Lower leg skin (tissue), 4 donors: Measurements from ENCODE around the gene FHAD1. TPM values are rescaled to one million over a fixed set of nuclear protein-coding genes. Genes with fewer than 3 reads are reported as not detected.

Experiments used
- DNase-seq, 2 donors: peaks; one replicate each; pipeline ENCODE4 v3.0.0-alpha.2; 2019; ENCODE audit warnings: low spot score in 2 of 2
- H3K4me3 ChIP-seq: fragments of 200-600 bp; sonication (generic); 2 replicates; pipeline ENCODE4 v1.5.1; 2017; ENCODE audit warnings: mild to moderate bottlenecking, low read depth; ENCODE audit not compliant: poor library complexity, severe bottlenecking
- POLR2A ChIP-seq, 2 donors: fragments of 450-650 bp; IDR thresholded peaks; one replicate each; pipeline ENCODE4 v1.6.1; 2016 to 2017; ENCODE audit warnings: antibody characterized with exemption in 2 of 2, mild to moderate bottlenecking in 1 of 2, moderate library complexity in 1 of 2
- WGBS, 2 donors: methylation state at CpG; one replicate each; pipeline ENCODE4 v1.1.5; 2018; 5-methylcytosine and 5-hydroxymethylcytosine counted together
- intact Hi-C: fragments of 100-400 bp; cut with DNase I; formaldehyde crosslinking; loops from one replicate; pipeline ENCODE4 v1.15.0; 2023; ENCODE audit warnings: low total_unique reads
- total RNA-seq, 4 donors: library from RNA; depleted of rRNA; stranded (reverse); fragments of >200 nt; gene quantifications; one replicate each; pipeline ENCODE4 v1.1.0, GENCODE V29; 2016
- TF ChIP-seq, protein P1 (sequence below), 3 donors: fragments of 450-650 bp; IDR thresholded peaks; one replicate each; pipeline ENCODE4 v1.5.1; 2016; ENCODE audit warnings: antibody characterized with exemption in 3 of 3, mild to moderate bottlenecking in 3 of 3, moderate library complexity in 2 of 3

The FHAD1 gene
- total RNA-seq, 4 donors from 2014 or later, result 0.52 to 2.0 TPM; not detected in 2

DNA sequence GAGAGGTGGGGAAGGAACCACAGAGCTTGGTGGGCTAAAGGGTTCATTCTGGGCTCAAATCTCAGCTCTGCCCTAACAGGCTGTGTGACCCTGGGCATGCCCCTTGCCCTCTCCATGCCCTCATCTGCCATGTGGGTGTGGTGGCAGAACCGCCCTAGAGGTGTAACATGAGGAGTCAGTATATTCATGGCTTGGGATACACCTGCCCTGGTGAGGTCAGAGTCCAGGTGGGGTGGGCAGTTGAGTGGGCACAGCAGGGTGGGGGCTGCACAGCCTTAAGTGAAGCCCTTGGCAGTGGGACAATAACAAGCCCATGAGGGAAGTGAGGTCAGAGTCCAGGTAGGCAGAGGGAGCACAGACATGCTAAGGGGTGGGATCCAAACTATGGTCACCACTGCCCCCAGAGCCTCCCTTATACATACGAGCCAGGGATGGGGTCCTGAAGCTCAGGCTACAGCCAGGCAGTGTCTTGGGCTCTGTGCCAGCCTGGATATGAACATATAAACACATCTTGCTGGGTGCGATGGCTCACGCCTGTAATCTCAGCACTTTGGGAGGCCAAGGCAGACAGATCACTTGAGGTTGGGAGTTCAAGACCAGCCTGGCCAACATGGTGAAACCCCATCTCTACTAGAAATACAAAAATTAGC lies 103.7 kb downstream of the FHAD1 start:
- H3K4me3 ChIP-seq, result no peak overlapping the region
- no peak for TF ChIP-seq POLR2A (IDR thresholded peaks at IDR 0.05)
- TF ChIP-seq, protein P1, sequence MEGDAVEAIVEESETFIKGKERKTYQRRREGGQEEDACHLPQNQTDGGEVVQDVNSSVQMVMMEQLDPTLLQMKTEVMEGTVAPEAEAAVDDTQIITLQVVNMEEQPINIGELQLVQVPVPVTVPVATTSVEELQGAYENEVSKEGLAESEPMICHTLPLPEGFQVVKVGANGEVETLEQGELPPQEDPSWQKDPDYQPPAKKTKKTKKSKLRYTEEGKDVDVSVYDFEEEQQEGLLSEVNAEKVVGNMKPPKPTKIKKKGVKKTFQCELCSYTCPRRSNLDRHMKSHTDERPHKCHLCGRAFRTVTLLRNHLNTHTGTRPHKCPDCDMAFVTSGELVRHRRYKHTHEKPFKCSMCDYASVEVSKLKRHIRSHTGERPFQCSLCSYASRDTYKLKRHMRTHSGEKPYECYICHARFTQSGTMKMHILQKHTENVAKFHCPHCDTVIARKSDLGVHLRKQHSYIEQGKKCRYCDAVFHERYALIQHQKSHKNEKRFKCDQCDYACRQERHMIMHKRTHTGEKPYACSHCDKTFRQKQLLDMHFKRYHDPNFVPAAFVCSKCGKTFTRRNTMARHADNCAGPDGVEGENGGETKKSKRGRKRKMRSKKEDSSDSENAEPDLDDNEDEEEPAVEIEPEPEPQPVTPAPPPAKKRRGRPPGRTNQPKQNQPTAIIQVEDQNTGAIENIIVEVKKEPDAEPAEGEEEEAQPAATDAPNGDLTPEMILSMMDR (IDR thresholded peaks at IDR 0.05), result no peak
- intact Hi-C loops, result no loop called here
- WGBS, 2 donors, result 79 to 89% methylated on average over 4 of the region's 4 CpGs
- no peak for DNase-seq

DNA sequence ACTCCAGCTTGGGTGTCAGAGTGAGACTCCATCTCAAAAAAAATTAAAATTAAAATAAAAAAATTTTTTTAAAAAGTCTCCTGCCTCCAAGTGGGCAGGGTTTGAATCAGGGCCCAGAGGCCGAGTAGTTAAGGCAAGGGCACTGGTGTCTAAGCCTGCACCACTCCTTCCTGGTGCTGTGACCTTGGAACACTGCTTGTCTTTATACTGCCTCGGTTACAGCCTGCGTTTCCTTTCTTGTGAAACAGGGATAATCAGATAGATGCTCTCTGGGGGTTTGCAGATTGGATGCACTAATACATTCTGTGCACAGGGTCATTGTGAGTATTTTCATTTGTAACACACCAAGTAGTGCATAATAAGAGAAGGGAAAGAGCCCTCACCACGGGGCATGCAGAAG lies 104.3 kb downstream of the FHAD1 start:
- H3K4me3 ChIP-seq, result no peak overlapping the region
- DNase-seq, result no peak
- 61 to 75% methylated on average over 4 of the region's 4 CpGs for WGBS, 2 donors
- intact Hi-C loops, result no loop called here
- no peak for TF ChIP-seq POLR2A (IDR thresholded peaks at IDR 0.05)
- TF ChIP-seq, protein P1 (IDR thresholded peaks at IDR 0.05), result no peak

DNA sequence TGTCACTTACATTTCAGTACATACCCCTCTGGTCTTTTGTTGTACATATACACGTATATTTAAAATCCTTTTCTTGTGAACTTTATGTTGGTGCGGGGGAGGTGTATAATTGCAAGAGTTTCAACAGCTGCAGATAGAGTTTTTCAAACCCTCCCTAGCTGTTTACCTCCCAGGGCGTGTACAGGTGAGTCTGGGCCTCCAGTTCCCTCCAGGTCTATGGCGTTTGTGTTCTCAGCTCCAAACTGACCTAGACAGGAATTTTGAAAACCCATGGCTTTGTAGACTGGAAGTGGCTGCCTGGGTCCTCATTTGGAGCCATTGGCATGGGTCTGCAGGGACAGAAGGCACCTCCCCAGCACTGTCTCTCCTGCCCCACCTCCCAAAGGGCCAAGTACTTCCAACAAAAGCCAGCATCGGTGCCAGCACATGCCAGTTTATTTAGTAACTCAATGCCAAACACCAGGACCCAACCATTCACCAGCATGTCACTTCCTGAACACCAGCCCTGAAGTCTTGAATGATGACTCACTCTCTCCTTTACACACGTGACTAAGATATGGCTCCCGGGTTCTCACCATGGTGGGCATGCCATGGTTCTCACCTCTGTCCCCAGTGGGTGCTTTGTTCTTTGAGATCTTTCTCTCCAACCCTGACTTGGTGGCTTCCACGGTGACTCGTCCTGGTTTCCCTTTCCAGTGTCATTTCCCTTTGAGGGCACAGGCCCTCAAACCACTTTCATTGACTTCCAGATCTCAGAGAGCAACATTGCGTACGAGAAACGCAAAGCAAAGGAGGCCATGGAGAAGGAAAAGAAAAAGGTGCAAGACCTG lies 105.3 kb downstream of the FHAD1 start:
- WGBS, 2 donors, result 61 to 63% methylated on average over 11 to 12 of the region's 12 CpGs
- TF ChIP-seq, protein P1 (IDR thresholded peaks at IDR 0.05), result no peak
- TF ChIP-seq POLR2A (IDR thresholded peaks at IDR 0.05), result no peak
- no peak overlapping the region for H3K4me3 ChIP-seq
- intact Hi-C loops, result no loop called here
- no peak for DNase-seq

DNA sequence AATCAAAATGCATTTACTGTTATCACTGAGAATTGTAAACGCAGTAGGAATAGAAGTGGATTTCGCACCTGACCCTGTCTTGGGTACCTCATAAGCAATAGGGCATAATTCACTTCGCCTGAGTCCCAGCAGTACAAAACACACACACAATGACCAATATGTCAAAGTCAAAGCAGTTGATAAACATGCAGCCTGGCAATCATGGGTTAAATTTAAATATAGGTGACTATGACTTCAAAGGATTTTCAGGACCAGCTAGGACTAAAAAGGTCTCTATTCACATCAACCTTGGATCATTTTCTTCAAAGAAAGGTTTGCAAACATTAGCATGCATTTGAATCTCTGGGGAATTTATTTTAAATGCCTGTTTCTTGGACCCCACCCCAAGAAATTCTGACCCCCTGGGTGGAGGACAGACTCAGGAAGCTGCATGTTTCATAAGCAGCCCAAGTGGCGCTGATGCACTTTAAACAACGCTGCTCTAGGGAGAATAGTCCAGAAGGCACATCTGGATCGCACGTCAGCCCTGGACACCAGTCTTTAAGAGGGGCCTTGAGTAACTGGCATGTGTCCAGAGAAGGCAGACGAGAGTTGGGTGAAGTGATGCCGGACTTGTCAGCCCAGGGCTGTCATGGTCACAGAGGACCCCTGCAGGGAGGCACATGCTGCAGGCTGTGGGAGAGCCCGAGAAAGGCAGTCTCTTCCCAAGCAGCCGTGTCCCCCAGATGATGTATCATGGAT lies 107.0 kb downstream of the FHAD1 start:
- WGBS, 2 donors, result 72 to 79% methylated on average over 11 of the region's 11 CpGs
- intact Hi-C loops, result no loop called here
- no peak overlapping the region for H3K4me3 ChIP-seq
- DNase-seq, result no peak
- TF ChIP-seq, protein P1 (IDR thresholded peaks at IDR 0.05), result no peak
- no peak for TF ChIP-seq POLR2A (IDR thresholded peaks at IDR 0.05)

DNA sequence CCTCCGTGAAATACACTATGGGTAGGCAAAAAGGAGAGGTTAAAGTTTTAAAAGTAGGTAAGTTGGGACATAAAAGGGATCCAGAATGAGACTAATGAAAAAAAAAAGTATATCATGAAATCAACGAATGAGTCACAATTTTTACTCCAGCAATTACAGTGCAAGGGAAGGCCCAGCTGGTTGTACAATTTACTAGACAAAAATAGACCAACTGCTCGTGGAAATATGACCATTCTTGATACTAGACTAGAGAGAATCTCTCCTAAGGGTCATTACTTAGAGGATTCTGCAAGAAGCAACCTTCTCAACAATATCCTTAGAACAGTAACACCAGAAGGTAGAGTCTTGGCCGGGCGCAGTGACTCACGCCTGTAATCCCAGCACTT lies 107.5 kb downstream of the FHAD1 start:
- intact Hi-C loops, result no loop called here
- no peak for DNase-seq
- TF ChIP-seq POLR2A (IDR thresholded peaks at IDR 0.05), result no peak
- TF ChIP-seq, protein P1 (IDR thresholded peaks at IDR 0.05), result no peak
- WGBS, 2 donors, result 67 to 75% methylated on average over 6 of the region's 6 CpGs
- H3K4me3 ChIP-seq, result no peak overlapping the region
